ENCODE results near the gene TUBB2B.
"Not testable (repeated sequence)": the region's sequence is repeated elsewhere in the genome, so short reads cannot be mapped to it uniquely, and the experiment has no call there.

The TUBB2B gene

GRCh38 chr6:3183066-3183465 lies 44.4 kb downstream of the TUBB2B start:
- no peak for DNase-seq

- no peak for DNase-seq
Observed at GRCh38 chr6:3181105-3181504, 46.3 kb downstream of the TUBB2B start.

GRCh38 chr6:3179945-3180344 lies 47.5 kb downstream of the TUBB2B start:
- DNase-seq, result not testable (repeated sequence)

GRCh38 chr6:3178666-3179065 lies 48.8 kb downstream of the TUBB2B start:
- DNase-seq, result not testable (repeated sequence)

DNA sequence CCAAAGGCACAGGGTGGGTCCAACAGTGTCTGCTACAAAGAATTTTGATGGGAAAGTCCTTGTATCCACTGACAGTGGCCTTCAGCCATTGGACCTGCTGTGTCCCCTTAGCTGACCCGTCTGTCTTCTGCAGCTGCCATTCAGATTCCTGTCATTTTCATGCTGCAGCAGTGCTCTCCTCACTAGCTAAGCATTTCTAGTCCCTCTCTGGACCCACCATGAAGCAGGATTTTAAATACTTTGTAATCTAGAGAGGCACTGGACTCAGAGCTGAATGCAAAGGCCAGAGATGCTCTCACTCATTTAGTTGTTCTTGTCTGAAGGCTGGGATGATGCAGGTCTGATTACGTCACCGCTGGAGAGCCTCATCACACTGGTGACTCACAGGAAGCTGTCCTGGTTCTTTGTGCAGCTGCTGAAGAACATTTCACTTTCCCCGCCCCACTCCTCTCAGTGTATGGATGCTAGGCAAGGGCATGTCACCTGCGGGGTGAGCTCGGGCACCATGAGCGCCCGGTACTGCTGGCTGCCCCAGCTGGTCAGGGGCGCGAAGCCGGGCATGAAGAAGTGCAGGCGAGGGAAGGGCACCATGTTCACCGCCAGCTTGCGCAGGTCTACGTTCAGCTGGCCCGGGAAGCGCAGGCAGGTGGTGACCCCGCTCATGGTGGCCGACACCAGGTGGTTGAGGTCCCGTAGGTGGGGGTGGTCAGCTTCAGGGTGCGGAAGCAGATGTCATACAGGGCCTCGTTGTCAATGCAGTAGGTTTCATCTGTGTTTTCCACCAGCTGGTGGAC lies 50.7 kb downstream of the TUBB2B start:
- DNase-seq, result no peak

DNA sequence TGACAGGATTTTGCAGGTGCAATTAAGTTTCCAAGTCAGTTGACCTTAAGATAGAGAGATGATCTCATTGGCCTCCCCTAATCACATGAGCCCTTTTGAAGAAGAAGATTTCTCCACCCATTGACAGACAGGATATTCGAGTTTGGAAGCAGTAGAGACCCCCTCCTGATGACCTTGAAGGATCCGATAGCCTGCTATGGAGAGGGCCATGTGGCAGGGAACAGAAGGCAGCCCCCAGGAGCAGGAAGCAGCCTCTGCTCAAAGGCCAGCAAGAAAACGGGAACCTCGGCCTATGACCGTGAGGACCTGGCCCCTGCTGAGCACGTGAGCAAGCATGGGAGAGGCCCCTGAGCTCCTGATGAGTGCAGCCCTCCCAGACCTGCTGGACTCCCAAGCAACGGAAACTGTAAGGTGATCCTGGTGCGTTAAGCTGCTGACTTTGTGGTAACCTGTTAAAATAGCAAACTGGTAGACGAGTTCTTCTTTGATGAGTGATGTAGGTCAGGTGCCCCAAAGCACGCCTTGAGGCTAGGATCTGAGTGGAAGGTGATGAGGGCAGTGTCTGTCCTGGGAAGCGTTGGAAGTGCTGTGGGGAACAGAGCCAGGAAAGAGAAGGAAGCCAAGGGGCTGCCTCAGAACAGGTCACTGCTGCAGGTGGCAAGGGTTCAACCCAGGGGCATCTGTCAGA lies 51.6 kb downstream of the TUBB2B start:
- DNase-seq, result no peak

Data from NCI-H524 treated with DMSO at 0.1 percent for 48 hours (cell line).